Epithelial cell of umbilical artery (primary cell): ENCODE results near the gene DHX34. TPM values are rescaled to one million over a fixed set of nuclear protein-coding genes. Genes with fewer than 3 reads are reported as not detected.

ENCODE experiments used
- total RNA-seq: library from RNA; depleted of rRNA; stranded (reverse); fragments of >200 nt; gene quantifications from 2 replicates; pipeline ENCODE4 v1.2.3, GENCODE V29; 2014

Gene DHX34
- total RNA-seq: 6.5 and 8.7 TPM in 2 replicates

DNA sequence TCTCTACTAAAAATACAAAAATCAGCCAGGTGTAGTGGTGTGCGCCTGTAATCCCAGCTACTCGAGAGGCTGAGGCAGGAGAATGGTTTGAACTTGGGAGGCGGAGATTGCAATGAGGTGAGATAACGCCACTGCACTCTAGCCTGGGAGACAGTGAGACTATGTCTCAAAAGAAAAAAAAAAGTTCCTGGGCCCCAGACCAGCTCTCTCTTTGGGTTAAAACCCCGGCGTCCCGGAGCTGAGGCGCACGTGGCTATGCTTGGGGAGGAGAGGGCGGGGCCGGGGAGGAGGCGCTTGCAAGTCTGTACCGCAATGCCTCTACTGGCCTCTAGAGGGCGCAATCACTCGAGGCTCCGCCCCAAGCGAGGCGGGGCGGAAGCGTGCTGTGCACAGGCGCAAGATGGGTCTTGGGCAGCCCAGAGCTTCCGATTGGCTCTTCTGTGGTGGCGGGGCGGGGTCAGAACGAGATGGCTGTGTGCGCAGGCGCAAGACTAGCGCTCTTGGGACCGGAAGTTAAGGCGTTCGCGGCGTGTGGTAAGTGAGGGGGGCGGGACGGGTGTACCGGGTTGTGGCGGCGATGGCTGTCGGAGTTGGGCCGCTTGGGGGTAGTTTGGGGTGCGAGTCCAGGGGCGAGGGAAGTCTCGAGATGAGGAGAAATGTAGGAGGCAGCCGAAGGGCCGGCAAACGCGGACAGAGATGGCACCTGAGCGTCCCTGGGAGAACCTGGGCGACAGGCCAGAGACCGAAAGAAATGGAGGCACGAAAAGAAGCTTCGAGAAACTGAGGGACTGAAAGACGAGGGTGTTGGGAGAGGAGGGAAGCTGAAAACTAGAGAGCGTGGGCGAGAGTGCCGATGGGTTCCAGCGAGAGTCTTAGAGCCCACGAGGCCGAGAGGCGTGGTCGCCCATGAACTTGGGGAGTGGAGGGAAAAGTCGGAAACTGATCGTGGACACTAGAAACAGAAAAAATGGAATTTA is at the start of gene DHX34:
DHX34 (plus strand) TSS at position 497 of the 977 bp plus-strand sequence. CDS start 3,716 bp downstream, outside the sequence.

DNA sequence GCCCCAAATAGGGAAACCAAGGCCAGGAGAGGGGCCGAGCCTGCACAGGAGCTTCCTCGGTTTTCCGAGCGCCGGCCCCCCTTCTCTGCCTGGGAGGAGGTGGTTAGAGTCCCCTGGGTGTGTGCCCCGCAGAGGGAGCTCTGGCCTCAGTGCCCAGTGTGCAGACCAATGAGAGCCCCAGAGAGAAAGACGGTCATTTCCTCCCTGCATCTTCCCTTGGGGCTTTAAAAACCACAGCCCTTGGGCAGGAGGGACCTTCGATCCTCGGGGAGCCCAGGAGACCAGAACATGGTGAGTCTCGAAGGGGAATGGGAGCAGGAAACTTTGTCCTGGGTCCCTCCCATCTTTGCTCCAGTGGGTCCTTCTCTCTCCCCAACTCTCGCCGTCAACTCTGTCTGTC is 39.5 kb upstream of the DHX34 start, which contains the start of gene C5AR1:
C5AR1 (plus strand) TSS at position 254 of the 400 bp plus-strand sequence; CDS start at position 289, 35 bp downstream.

DNA sequence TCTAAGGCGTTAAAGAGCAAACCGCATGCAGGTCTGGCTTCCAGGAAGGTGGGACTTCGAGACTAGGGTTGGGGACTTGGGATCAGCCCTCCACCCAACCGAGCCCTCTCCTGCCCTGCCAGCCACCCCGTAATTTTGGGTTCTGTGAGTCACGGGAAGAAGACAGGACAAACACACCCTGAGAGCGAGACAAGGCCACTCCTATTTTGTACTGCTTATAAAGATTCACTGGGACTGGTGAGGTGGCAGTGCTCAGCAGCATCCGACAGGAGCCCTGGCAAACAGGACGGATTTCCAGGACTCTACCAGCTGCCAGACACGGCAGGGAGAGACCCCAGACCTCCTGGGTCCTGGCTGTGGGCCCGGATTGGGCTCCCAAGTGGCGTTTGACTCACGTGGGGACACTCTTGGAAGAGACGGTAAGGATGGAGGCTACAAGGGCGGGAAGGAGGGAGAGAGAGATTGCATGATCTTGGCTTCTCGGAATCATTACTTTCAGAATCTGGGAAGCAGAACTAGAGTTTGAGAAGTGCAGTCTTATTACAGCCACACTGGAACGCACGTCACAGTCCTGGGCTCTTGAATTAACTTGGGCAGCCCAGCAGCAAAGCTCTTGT is 17.1 kb upstream of the DHX34 start, which contains the start of gene C5AR2:
C5AR2 (plus strand) TSS at position 245 of the 617 bp plus-strand sequence. CDS start 8,625 bp downstream, outside the sequence.

GRCh38 chr19:47419030-47419783 is 70.1 kb downstream of the DHX34 start, which contains the start of gene MEIS3:
MEIS3 (minus strand) TSS chr19:47419527; CDS start chr19:47419081, 446 bp downstream.

Other genes starting within 250 kb of the DHX34 start
- 10.4 and 14.1 TPM in 2 replicates for gene ZC3H4, start 235.5 kb upstream of the DHX34 start, total RNA-seq
- gene SAE1, start 218.5 kb upstream of the DHX34 start, total RNA-seq: 187 and 214 TPM in 2 replicates
- 12.0 and 17.2 TPM in 2 replicates for gene BBC3, start 118.1 kb upstream of the DHX34 start, total RNA-seq
- 3.5 and 6.5 TPM in 2 replicates for gene CCDC9, start 92.8 kb upstream of the DHX34 start, total RNA-seq
- gene INAFM1, start 74.4 kb upstream of the DHX34 start, total RNA-seq: 0.65 TPM in 1 of 2 replicates, not detected in the other
- not detected in 2 replicates for gene C5AR1, start 39.5 kb upstream of the DHX34 start, total RNA-seq
- gene C5AR2, start 17.1 kb upstream of the DHX34 start, total RNA-seq: not detected in 2 replicates
- 0.32 and 0.46 TPM in 2 replicates for gene MEIS3, start 70.2 kb downstream of the DHX34 start, total RNA-seq
- gene SLC8A2, start 122.6 kb downstream of the DHX34 start, total RNA-seq: not detected in 2 replicates
- 3.9 and 5.2 TPM in 2 replicates for gene KPTN, start 134.9 kb downstream of the DHX34 start, total RNA-seq
- 64.6 and 126 TPM in 2 replicates for gene NAPA, start 165.7 kb downstream of the DHX34 start, total RNA-seq
- under 0.01 TPM in 1 of 2 replicates, not detected in the other for gene ZNF541, start 223.8 kb downstream of the DHX34 start, total RNA-seq